Esophagus muscularis mucosa (tissue), 4 donors: ENCODE measurements around the gene SGIP1.

Source experiments
- EP300 ChIP-seq: sonication (generic); formaldehyde crosslinking; IDR thresholded peaks from one replicate; pipeline ENCODE4 v1.6.1; 2017; ENCODE audit warnings: antibody characterized with exemption
- POLR2A ChIP-seq: fragments of 450-650 bp; IDR thresholded peaks from one replicate; pipeline ENCODE4 v1.6.1; 2017; ENCODE audit warnings: antibody characterized with exemption, moderate library complexity, mild to moderate bottlenecking, low read depth
- POLR2AphosphoS5 ChIP-seq, 2 donors: sonication (generic); formaldehyde crosslinking; IDR thresholded peaks; one replicate each; pipeline ENCODE4 v1.6.1; 2017; ENCODE audit warnings: antibody characterized with exemption in 2 of 2
- TF ChIP-seq, protein P1 (sequence below), 3 experiments: fragments of 200-600 bp in 2 of 3; fragments of 450-650 bp in 1 of 3; sonication (generic) in 2 of 3; IDR thresholded peaks; one replicate each; pipeline ENCODE4 v1.5.1; 2017 to 2019; ENCODE audit warnings: antibody characterized with exemption in 3 of 3, mild to moderate bottlenecking in 2 of 3, moderate library complexity in 1 of 3

DNA sequence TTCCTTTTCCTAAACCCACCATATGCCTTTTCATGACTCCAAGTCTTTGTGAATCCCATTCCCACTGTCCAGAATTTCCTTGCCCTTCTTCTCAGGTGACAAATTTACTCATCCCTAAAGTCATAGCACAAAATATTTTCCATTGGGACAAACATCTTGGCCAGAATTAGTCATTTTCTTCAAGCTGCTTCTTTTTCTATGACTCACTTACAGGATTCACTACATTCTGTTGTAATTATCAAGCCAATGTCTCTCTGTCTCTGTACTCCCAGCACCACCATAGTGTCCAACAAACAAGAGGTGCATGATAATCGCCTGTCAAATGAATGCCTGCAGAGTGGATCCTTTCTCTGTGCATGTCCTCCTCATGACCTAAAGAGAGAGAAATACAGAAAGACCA, 37.8 kb downstream of the SGIP1 start:
- TF ChIP-seq POLR2A (no peak), EP300 (no peak), POLR2AphosphoS5 (IDR thresholded peaks at IDR 0.05) (no peak)
- TF ChIP-seq, protein P1, sequence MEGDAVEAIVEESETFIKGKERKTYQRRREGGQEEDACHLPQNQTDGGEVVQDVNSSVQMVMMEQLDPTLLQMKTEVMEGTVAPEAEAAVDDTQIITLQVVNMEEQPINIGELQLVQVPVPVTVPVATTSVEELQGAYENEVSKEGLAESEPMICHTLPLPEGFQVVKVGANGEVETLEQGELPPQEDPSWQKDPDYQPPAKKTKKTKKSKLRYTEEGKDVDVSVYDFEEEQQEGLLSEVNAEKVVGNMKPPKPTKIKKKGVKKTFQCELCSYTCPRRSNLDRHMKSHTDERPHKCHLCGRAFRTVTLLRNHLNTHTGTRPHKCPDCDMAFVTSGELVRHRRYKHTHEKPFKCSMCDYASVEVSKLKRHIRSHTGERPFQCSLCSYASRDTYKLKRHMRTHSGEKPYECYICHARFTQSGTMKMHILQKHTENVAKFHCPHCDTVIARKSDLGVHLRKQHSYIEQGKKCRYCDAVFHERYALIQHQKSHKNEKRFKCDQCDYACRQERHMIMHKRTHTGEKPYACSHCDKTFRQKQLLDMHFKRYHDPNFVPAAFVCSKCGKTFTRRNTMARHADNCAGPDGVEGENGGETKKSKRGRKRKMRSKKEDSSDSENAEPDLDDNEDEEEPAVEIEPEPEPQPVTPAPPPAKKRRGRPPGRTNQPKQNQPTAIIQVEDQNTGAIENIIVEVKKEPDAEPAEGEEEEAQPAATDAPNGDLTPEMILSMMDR (IDR thresholded peaks at IDR 0.05) = no peak
